ENCODE results near the gene SYT15.

The SYT15 gene

DNA sequence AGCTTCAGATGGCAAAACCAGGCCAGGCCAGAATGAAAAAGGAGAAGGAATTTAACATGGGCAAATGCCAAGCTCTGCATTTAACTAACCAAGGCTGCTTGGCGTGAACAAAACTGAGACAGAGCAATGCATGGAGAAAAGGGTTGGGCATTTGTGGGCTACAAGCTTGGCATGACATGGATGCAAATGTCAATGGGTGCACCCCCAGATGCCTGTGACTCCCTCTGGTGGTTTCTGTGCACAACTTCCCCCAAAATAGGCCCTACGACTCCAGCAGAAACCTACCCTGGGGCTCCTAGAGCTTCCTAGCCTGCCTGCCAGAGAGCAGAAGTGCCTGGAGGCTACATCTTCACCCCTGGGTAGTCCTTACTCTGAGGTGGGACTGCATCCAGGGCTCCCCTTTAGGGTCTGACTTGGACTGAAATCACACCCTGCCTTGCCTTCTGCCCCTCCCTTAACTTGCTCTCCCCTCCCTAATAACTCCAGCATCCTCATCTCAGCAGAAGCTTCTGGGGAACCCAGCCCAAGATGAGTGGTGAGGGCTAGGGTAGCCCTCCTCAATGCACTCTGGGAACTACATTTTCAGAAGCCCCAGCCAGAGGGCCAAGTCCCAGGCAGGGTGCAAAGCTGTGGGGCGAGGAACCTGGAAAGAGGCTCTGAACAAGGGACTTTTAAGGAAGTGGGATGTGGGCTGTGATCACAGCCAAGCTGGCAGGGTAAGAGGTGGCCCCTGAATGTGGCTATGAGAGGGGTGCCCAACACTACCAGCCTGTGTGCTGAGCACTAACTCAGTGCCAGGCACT lies 33.7 kb upstream of the SYT15 start:
- no peak for DNase-seq (ENCODE audit: low read depth)

DNA sequence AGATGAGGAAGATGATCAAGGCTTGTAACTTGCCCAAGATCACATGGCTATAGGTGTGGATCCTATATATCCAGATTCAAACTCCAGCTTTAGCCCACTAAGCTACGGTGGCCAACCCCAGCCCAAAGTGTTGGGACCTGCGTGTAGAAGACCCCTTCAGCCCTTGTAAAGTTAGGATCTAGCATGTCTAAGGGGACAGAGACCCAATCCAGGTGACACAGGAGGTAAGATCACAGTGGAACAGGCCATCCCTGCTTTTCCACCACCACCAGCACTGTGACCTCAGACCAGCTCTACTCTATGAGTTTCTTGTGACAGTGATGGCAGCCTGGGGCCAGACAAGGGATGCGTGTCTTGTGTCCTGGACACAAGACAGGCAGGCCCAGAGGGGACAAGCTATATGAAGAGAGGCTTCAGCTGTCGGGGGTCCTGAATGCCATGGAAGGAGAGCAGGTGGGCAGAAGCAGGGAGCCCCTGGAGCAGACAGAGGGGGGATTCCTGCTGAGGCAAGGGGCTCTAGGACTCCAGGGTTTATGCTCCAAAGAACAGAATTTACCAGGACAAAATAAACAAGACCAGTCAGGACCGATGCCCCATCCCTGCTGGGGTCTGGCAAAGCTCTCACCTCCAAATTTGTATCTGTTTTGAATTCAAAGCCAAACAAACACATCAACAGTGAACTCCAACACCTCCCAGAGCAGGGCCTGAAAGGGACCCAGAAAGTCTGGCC lies 32.9 kb upstream of the SYT15 start:
- no peak for DNase-seq (ENCODE audit: low read depth)

DNA sequence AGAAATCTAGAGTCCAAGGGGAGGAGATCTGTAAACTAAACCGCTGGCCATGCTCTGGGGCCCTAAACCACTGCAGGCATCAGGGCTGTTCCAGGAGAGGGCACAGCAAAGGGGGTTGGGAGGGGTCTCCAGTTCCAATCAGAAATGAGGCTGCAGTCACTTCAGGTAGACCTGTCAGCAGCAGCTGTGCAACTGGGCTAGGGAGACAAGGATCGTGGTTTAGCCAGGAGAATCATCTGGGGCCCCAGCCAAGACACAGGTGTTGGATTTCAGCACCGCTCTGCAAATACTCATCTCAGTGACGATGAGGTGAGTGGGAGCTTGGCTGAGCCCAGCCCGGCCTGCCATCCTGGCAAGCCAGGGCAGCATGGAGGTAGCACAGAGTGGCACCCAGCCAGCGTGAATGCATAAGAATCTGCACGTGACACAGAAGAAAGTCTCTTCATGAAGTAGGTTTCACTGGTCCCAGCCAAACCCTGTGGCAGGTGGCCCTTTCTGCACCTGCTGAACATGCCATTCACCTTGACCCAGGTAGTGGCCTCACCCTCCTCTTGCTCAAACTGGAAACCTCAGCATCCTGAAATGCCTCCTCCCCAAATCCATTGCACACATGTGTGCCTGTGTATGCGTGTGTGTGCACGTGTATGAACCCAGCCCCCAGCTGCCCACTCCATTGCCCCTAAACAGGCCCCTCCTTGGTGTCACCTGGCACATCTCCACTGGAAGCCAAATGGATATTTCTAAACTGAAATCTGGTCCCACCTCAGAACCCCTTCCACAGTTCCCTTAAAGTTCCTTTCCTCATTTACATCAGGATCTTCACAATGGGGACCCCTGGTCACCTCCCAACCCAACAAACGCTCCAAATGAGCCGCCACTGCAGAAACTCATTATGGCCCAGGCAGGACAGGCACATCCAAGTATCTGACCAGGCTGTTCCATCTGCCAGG lies 32.1 kb upstream of the SYT15 start:
- DNase-seq (ENCODE audit: low read depth) = no peak

DNA sequence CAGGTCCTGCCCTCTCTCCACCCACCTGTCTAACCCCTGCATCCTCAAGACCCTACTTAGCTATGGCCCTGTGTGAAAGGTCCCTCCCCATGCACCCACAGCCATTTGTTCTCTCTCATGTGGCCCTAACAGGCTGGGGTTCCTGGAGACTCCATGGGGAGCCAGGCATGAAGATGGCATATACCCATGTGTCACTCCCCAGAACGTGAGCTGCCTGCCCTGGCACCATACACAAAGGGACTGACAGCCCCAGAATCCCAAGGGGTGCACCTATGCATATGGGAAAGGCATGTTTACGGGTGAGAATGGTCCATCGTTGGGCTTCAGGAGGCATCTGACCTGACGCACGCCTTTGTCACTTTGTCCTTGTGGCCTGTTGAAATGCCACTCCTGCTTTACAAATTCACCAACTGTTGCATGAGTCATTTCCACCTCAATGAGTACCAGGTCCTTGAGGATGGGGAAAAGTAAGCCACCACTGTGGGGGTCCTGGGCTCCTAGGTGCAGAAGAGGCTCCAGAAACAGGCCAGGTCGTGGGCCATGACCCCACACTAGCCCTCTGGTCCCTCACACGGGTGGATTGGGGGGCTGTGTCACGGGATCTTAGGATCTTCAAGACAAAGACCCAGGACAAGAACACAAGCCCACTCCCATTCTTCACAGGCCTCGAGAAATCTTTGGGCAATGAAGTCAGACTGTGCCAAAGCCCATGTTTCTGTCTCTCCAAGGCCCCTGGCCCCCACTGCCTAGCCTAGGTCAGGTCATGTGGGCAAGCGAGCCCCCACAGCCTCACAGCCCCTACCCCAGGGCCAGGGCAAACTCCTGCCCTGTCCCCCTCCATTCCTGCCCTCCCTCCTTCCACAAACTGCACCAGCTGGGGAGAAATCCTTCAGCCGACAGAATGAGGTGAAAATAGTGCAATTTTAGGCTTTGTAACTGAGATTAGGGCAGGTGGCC lies 31.1 kb upstream of the SYT15 start:
- no peak for DNase-seq (ENCODE audit: low read depth)

DNA sequence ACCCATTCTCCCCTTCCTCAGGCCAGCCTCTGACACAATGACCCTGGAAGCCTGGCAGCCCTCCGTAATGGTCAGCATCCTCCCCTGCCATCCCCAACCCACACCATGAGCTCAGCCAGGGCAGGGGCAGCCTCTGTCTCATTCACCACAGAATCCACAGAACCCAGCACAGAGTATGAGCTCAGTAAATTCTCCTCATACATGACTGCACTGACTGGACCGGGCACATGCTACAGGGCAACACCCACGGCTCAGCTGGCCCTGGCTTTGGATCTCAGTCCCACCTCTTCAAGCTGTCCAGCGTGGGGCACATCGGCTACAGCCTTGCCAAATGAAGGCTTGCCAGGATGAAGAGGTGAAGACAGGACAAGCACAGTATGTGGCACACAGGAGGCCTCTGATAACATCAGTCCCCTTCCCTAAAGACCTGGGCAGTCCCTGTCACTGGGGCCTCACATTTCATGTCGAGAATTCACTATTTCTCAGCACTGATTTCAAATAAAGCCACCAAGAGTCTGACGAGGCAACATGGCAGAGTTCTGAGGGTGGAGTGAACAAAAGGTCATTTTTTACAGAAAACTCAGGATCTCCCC lies 30.3 kb upstream of the SYT15 start:
- DNase-seq (ENCODE audit: low read depth) = no peak

DNA sequence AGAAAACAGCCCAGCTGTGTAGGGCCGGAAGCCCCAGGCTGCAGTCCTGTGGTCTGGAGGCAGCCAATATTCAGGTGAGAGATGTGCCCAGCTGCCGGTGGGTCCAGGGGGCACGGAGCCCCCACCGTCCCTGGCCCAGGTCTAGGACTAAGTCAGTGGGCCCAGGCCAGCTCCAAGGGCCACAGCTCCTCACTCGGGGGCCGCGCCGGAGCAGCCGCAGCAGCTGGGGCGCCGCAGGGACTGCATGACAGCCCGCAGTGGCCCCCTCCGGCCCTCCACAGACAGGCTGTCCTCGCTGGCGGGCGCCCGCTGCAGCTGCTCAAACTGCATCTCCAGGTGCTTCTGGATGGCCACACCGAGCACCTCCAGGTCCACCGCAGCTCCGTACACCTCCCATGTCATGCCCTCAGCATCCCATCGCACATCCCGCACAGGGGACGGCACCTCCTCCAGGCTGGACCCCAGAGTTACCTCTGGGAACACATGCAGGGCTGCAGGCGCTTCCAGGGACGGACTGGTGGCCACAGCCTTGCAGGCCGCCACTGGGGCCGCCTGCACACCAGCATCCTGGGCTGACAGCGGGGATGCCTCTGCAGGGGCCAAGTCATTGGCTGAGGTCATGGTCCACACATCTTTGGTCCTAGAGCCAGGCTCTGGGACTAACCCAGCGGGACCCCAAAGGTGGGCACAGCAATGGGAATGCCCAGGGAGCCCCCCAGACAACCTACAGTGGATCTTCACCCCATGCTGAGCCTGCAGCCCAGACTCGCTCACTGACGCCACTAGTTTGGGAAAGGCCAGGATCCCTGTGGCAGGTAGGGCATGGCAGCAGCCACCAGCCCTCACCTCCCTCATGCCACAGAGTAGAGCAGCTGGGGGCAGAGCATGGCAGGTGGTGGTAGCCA lies 29.5 kb upstream of the SYT15 start:
- DNase-seq (ENCODE audit: low read depth) = no peak

DNA sequence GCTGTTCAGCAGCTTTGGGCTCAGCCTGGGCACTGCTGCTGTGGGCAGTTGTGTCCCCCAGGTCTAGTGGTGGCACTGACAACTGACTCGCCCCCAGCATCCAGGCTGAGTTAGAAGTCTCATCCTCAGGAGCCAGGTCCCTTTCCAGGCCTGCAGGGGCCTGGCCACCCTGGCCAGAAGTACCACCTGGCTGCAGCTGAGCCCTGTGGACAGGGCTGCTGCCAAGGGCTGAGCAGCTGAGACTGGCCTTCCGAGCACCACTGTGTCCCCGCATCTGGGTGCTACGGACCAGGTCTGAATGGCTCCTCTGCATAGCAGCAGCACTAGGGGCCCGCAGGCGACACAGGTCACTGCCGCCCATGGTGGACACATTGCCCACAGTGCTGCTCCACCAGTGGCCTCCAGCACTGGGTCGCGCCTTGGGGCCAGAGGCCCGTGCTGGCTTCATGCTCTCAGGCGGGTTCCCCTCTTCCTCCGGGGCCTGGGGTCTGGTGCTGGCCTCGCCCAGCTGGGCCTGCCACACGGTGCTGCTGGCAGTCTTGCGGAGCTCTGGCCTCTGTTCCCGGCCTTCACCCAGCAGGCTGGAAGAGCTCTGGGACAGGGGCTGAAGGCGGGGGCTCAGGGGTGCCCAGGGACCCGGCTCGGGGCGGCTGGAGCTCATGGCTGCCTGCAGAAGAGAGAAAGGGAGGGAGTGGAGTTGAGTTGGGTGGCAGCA lies 28.7 kb upstream of the SYT15 start:
- no peak for DNase-seq (ENCODE audit: low read depth)

DNA sequence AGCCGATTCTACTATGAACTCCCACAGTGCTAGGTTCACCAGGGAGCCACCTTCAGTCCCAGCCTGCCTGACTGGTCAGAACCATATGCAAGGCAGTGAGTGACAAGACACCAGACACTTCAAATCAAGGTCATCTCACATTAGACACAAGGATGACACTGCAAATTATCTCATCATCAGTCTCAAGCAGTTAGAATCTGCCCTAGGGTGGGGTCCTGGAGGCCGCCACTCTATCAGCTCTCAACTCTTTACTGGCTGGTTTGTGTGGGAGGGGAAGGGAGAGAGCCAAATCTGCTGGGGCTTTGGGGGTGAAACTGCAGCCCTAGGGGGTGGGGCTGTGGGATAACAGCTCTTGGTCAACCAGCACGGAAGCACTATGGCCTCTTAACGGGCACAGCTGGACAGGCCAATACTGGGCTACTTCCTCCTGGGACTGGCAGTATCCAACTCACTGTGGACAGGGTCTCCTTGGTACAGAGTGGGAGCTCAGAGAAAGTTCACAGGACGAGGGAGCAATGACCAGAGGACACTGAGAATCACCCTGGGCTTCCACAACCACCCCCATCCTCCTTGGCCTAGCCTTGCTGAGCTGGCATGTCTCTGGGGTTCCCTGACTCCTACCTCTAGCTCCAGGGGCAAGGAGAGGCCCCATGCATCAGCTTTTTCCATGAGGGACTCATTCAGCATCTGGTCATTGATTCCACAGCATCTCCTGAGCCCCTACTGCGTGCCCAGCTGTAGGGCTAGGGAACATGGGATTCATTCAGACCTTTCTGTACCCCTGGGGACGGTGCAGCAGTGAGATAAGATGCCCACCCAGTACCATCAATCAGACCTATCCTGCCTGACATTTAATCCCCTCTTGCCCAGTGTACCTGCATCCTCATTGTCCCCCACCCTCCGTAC lies 27.9 kb upstream of the SYT15 start:
- DNase-seq (ENCODE audit: low read depth) = no peak

DNA sequence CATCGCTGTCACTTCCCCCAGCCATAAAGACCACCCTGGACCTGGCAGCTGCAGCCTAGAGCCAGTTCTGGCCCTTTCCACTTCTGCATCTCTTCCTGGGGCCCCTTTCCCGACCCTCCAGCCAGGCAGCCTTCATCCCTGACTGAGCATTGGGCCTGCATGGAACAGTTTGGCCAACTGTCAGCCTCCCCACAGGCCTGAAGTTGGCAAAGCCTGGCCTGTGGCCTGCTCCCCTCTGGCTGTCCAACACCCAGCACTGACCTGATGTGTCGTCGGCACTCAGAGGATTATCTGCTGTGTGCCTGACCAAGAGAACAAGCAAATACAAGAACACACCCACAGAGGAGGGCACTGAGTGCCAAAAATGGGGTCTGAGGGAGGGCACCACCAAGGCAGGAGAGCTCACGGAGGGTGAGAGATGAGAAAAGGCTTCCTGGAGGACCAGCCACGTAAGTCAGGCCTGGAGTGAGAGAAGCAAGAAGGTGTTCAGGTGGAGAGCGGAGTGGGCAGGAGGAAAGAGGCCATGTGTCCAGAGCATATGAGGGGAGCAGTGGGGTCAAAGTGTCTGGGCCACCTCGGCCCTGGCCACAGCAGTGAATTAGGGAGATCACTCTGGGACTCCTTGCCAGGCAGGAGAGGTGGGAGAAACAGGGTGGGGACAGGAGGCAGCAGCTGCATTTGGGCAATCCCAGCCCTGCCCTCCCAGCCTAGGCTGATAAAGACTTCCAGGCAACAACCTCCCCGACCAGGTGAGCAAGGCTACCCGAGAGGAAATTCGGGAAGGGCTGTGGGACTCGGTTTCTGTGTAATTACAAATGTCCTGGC lies 27.0 kb upstream of the SYT15 start:
- no peak for DNase-seq (ENCODE audit: low read depth)

DNA sequence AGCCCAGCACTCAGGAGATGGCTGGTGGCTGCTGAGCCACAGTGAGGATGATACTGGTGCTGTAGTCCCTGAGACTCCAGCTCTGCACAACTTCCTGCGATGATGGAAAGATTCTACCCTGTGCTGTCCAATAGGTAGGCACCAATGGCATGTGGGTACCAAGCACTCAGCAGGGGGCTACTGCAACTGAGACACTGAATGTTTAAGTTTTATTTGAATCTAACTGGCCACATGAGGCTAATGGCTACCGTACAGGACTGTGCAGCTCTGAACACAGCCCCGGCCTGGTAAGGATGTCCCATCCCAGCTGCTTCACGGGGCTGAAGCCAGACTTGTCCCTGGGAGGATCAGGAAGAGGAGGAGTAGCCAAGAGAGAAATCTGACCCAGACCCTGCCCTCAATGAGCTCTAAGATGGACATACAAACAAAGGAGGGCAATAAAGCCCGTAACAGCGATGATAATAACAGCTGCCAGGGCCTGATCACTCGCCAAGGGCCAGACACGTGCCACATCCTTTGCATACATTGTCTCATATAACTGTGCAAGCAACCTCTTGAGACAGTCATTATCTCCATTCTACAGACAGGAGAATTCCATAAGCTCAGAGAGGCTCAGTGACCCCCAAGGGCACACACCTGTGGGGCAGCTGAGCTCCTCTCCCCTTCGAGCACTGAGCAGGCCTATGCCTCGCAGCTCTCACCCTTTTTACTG lies 26.2 kb upstream of the SYT15 start:
- DNase-seq (ENCODE audit: low read depth) = no peak

DNA sequence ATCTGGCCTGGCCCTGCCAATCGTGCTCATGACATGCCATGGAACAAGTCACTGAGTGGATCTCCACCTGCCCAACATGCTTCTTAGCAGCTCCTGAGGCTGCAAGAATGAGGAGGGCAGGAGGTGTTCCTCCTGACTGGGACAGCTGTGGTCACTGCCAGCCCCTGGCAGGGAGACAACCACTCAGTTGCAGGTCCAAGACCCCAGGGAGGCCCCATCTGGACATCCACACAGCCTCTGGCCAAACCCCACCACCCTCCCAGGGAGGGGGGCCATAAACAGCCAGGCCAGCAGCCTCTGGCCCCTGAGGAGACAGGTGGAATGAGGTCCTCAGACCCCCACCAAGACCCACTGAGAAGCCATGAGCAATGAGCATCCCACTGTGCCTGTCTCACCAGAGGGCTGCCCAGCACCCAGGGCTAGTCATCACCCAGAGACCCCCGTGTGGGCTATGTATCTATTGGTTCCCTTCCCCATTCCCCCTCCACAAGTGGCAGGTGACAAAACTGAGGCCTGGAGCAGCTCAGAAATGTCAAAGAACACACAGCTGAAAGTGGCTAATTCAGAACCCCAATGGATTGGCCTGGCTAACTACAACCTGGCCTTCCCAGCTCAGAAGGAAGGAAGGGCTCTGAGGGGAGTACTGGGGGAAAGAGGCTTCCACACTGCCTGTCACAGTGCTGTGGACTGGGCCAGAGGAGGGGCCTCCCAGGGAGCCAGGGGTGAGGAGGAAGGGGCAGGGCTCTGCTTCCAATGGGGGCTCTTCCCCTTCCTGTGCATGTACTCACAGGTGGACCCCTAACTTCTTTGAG lies 25.5 kb upstream of the SYT15 start:
- no peak for DNase-seq (ENCODE audit: low read depth)

DNA sequence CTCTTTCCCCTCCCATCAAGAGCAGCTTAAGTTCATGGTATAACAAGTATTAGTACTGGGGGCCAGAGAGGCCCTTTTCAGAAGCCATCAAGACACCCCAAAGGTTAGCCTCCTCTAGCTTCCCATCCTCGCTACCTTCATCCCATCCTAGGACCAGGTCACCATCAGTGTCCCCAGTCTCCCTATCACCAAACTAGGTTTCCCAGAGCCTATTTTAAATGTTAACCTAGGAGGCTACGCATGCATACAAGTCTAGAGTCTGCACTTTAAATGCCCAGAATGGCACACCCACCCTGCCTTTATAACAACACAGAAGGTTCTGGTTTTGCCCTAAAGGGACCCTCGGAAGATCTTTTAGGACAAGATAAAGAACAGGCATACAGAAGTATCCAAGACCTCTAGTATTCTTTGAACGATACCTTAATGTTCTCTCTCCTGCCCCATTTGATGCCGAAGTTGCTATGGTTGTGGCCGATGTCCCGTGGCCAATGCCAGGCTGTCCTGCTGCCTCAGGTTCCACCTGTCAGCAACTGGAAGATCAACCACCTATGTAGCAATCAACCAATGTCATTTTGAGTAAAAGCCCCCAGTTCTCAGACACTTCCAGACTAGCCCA lies 24.7 kb upstream of the SYT15 start:
- DNase-seq (ENCODE audit: low read depth) = no peak

DNA sequence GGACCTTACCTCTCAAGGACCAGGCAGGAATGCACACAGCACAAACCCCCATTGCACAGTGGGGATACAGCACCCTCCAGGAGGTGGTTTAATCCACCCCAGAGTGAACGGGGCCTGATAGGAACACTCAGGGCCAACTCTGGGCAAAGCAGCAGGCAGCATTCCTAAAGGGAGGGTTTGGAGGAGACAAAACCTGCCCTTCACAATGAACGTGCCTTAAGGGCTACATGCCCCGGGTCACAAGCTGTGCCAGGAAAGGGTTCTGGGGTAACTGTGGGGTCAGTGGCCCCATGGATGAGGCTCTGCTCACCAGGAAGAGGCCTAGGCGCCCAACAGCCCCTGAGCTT lies 23.6 kb upstream of the SYT15 start:
- no peak for DNase-seq (ENCODE audit: low read depth)

DNA sequence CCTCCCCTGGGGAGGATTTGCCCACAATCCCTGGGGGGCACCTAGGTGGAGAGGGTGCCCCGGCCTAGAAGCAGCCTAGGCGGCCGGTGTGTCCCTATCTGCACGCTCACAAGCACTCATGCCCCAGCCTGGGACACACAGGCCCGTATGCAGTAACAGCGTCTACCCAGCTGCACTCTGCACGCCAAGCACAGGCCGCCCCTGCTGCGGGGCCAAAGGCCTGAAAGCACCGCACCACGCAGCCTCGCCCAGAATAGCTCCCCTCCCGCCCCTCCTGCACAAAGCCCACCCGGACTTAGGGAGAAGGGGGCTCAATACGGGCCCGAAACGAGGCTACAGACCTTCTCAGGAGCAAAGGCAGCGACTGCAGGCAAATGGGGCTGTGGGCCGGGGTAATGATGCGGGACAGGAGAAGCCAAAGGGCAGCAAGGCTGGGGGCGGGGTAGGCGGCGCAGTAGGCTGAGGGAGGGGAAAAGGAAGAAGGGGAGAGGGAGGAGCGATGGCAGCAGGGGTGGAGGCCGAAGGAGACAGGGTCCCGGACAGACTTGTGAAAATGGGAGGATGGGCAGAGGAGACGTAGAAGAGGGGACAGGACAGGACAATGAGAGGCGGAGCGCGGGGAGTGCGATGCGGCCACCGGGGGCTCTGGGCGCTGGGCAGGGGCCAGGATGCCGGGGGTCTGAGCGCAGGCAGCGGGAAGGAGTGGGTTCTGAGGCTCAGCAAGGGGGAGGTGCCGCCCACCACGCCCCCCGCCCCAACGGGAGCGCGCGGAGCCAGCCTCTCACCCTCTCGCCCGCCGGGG lies 23.0 kb upstream of the SYT15 start:
- DNase-seq (ENCODE audit: low read depth) = no peak
